PC-3 (cell line): ENCODE measurements around the gene TIMP3.

Source experiments
- EZH2 ChIP-seq: fragments of 300-600 bp; sonication (generic); IDR thresholded peaks from one replicate; pipeline ENCODE4 v1.6.1; 2017; ENCODE audit warnings: antibody characterized with exemption, mild to moderate bottlenecking, low read length; ENCODE audit not compliant: unreplicated experiment
- TF ChIP-seq, protein P1 (sequence below): fragments of 300-600 bp; sonication (generic); conservative IDR thresholded peaks from 2 replicates; pipeline ENCODE4 v1.5.1; 2017; ENCODE audit warnings: antibody characterized with exemption, low read depth, mild to moderate bottlenecking, low read length

DNA sequence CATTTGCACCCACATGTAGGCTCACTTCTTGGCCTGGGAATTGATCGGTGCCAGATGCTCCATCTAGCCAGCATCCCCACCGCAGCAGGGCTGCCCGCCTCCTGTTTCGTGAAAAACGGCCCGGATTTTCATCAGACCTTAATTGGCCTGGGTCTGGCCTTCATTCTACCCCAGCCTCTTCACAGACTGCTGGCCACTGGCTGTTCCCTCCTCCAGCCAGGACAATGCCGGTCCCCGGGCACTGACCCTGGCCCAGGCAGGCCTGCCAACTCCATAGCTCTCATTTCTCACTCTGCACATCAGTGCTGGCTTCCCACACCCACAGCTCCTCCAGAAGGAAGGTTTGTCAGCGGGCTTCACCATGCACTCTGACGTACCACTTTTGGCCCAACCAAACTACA is 27.9 kb downstream of the TIMP3 start:
- TF ChIP-seq, protein P1, sequence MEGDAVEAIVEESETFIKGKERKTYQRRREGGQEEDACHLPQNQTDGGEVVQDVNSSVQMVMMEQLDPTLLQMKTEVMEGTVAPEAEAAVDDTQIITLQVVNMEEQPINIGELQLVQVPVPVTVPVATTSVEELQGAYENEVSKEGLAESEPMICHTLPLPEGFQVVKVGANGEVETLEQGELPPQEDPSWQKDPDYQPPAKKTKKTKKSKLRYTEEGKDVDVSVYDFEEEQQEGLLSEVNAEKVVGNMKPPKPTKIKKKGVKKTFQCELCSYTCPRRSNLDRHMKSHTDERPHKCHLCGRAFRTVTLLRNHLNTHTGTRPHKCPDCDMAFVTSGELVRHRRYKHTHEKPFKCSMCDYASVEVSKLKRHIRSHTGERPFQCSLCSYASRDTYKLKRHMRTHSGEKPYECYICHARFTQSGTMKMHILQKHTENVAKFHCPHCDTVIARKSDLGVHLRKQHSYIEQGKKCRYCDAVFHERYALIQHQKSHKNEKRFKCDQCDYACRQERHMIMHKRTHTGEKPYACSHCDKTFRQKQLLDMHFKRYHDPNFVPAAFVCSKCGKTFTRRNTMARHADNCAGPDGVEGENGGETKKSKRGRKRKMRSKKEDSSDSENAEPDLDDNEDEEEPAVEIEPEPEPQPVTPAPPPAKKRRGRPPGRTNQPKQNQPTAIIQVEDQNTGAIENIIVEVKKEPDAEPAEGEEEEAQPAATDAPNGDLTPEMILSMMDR = no peak
- no peak for TF ChIP-seq EZH2
